NCI-H748 (cell line): ENCODE results near the gene STX17.
A peak's percentile ranks its signal among the peaks of the same experiment; 100 is the strongest.

Experiments used
- DNase-seq: peaks from one replicate; lab custom pipeline; 2025; ENCODE audit not compliant: unreplicated experiment; lab: John Stamatoyannopoulos, UW

STX17 gene

DNA sequence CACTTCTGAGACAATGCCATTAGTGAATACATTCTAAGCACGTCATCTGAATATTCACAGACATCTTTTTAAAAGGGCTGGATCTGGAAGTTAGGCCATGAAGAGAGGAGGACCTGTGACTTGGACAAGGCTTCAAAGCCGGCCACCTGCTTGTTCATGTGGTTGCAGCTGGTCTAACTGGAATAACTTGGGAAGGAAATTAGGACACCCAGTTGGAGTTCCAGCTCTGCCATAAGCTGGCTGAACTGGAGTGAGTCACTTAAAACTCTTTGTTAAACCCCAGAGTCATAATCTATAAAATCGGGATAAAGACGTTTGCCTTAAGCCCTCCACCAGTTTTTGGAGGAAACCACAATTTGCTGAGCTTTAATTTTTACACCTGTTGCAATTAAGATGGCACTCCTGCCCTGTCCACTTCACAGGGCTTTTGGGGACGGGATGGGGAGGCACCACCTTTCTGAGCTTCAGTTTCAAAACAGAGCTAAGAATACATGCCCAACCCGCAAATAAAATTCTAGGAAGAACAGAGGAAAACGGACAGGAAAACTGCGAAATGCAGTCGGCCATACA is 536 bp upstream of the STX17 start:
- peak; percentile 50 for DNase-seq

DNA sequence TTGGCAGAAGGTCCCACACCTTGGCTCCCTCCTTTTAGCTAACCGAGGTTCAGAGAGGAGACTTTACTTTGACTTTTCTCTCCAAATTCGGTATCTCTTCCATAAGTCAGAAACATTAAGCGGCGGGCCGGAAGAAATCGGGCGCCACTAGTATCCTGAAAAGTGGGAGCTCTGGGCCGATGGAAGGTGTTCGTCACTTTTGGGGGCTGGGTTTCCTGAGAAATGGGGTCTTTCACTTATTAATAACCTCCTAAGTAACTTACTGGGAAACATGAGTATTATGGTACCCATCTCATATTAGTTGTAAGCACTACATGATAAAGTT is 716 bp downstream of the STX17 start:
- no peak for DNase-seq

DNA sequence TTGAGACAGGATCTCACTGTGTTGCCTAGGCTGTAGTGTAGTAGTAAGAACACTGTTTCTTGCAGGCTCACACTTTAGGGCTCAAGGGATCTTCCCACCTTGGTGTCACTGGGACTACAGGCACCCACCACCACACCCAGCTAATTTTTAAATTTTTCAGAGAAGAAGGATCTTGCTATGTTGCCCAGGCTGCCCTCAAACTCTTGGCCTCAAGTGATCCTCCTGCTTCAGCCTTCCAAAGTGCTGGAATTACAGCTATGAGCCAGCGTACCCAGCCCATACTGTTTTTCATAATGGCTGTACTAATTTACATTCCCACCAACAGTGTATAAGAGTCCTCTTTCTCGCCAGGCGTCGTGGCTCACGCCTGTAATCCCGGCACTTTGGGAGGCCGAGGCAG is 5.1 kb downstream of the STX17 start:
- DNase-seq: no peak

DNA sequence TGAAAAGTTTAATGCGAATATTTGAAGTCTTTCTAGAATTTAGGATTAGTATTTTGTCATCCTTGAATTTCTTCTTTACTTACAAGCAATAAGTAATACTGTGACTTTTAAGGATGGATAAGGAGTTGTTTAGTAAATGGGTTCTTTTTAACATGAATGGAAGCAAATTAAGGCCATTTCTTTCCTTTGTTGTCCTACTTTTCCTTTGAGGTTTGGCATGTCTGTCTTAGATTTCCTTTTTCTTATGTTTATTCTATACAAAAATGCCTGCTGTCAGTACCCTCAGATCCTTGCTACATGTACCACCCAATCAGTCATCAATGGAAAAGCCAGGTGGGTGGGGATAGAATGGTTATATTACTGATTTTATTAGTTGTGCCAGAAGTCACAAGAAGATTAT is 10.2 kb downstream of the STX17 start:
- DNase-seq: no peak

DNA sequence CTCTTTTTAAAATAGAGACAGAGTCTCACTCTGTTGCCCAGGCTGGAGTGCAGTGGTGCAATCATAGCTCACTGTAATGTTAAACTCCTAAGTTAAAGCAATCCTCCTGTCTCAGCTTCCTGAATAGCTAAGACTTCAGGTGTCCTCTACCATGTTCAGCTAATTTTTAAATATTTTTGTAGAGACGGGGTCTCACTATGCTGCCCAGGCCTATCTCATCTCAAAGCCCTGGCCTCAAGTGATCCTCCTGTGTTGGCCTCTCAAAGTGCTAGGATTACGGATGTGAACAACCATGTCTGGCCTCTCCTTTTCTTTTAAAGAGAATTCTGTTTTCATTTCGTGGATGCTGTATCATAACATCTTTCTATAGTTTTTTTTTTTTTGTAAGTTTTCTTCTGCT is 11.7 kb downstream of the STX17 start:
- no peak for DNase-seq

DNA sequence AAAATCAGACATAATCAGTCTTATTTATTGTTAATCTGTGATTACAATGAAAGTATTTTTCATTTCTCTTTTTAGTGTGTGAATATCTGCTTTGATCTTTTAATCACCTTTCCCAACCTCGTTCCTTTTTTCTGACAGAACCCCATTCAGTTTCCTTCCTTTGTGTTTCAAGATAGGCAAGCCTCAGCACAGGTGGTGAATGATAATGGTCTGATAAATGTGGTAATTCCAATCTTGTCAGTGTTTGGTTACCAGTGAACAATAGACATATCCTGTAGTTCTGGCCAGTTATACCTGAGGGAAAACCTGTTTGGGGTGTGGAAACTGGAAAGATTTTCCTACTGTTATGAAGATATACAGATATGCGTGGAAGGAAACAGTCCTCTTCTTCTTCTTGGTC is 13.5 kb downstream of the STX17 start:
- DNase-seq: no peak

DNA sequence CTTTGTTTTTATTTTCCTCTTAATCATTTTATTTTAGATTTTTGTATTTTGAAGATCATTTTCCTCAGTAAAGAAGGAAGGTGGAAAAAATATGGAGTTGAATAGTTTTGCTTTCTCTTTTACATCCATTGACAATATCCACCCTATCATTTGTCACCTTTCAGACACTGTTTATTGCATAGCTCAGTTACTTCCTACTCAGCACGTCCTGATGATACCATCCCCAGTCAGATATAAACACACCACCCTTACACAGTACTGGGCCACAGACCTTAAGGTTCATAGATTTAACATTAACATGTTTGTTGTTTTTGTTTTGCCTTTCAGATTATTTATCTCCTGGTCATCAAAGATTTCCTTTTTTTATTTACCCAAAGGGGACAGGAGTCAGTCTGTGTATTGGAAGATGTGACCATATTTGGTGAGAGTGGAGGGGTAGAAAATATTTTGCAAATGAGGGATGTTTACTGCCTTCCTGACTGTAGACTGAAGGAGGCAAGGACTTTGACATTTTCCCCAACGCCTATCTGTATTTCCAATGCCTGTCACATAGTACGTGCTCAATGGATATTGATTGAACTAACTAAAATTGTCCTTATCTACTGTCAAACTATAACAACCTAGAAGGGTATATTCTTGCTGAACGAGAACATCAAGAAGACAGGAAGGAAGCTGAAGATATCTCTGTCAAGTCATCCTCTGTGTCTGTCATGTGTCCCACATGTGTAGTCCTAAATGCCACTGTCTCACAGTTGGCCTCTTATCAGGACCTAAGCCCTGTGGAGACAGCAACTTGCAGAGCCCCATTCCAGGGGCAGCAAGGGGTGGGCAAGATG is 15.6 kb downstream of the STX17 start:
- DNase-seq: no peak

DNA sequence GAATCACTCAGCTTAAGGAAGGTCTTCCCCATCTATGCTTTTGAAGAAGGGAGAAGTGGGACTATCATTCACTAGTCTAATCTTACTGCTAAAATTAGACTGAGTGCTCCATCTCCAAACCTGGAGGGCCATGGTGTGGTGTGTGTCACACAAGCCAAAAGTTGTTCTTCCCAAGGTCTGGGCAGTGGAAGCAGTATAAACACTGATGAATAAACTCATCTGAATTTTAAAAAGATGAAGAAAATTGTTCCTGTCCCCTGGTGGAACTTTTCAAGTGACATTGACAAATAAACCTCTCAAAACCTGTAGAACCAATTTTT is 16.2 kb downstream of the STX17 start:
- DNase-seq: no peak

DNA sequence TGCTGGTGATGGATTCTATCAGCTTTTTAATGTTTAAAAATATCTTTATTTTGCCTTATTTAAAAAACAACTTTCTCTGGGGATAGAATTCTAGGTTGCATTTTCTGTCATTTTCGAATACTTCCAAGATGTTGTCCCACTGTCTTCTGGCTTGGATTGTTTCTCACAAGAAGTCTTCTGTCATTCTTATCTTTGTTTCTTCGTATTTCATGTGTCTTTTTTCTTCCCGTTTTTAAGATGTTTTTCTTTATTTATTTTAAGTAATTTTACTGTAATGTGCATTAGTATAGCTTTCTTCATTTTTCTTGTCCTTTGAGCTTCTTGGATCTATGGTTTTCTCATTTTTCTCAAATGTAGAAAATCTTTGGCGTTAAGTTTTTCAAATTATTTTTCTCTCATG is 19.1 kb downstream of the STX17 start:
- DNase-seq: no peak

DNA sequence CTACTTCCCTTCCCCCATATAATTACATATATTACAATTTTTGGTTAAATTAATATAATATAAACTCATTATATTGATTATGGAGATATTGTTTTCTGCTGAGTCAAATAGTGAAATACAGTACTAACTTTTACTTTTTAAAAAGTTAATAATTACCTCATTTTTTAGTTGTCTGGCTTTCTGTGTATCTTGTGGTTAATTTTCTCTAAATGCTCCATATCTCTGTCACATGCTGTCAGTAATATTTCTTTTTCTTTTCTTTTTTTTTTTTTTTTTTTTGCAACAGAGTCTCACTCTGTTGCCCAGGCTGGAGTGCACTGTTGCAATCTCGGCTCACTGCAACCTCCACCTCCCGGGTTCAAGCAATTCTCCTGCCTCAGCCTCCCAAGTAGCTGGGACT is 23.2 kb downstream of the STX17 start:
- no peak for DNase-seq

DNA sequence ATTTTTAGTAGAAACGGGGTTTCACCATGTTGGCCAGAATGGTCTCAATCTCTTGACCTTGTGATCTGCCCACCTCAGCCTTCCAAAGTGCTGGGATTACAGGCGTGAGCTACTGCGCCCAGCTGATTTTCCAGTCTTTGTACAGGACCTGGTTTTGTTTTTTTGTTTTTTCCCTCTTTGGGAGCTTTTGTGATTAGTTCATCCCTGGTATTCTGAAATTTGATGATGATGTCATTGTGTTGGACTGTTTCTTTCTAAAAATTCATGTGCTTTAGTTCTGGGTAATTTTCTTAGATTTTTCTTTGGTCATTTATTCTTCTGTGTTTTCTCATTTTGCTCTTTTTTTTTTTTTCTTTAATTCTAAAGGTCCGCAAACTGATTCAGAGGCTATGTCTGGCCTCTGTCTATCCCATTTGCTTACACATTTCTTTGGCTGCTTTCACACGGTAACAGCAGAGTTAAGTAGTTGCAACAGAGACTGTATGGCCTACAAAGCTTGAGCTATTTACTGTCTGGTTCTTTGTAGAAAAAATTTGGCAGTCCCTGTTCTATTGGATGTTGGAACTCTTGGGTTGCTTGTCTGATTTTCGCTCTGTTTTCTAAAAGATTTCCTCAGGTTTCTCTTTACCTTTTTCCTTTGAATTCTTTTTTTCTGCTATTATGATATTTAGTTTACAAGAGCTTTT is 24.8 kb downstream of the STX17 start:
- no peak for DNase-seq

DNA sequence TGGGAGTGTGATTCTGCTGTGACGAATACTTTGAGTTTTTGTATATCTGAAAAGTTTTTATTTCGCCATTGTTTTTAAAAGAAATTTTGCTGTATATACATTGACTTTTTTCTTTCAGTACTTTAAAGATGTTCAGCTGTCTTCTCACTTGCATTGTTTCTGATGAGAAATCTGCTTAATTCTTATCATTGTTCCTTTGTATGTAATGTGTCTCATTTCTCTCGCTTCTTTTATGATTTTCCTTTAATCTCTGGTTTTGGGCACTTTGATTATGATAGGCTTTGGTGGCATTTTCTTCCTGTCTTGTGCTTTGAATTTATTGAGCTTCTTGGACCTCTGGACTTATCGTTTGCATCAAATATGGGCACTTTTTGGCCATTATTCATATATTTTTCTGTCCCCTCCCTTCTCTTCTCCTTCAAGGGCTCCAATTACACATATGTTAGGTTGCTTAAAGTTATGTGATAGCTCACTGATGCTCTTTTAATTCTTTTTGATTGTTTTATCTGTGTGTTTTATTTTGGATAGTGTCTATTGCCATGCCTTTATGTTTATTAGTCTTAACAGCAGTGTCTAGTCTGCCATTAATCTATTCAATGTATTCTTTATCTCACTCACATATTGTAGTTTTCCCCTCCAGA is 30.6 kb downstream of the STX17 start:
- DNase-seq: no peak

DNA sequence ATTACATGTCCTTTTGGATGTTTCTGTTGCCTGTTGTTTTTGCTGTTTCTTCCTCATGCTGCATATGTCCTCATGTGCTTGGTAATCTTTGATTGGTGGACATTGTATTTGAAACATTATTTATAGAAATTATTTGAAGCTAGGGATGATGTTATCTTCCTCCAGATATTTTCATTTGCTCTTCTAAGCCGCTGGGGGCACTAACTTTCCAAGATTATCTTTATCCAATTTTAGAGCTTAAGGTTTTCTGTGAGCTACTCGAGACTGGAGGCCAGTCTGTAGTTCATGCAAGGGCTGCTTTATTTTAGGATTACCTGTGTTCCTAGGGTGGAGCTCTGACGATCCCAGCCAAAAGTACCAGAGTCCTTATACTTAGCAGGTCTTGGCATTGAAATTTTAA is 40.9 kb downstream of the STX17 start:
- no peak for DNase-seq

DNA sequence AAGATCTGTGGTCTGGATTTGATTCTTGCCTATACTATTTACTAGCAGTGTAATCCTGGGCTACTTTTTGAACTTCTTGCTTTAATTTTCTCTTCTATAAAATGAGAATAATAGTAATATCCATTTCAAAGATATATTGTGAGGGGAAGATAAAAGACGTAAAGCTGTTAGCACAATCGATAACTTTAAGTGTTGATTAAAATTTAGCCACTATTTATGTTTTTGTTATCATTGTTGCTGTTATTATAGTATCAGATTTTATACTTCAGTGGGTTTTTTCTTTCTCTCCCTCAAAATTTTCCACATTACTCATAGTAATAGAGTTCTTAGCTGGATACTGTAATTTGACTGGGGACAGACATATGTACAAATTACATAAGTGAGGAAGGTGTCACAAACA is 42.0 kb downstream of the STX17 start:
- DNase-seq: no peak

DNA sequence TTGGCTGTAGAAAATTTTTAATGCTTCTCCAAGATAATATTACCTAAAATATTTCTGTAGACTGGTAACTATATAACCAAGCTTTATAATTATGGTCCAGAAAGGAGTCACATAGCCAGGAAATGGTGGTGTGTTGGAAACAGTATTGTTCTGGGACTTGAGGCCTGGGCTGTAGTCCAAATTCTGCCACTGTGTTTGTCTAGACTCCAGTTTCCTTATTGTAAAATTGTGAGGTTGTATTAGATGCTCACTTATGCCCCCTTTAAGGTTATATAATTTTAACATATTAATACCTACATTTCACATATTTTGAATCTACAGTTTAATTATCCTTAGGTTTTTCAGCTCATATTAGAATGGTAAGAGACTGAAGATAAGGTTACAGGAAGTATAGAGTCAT is 42.4 kb downstream of the STX17 start:
- DNase-seq: no peak

DNA sequence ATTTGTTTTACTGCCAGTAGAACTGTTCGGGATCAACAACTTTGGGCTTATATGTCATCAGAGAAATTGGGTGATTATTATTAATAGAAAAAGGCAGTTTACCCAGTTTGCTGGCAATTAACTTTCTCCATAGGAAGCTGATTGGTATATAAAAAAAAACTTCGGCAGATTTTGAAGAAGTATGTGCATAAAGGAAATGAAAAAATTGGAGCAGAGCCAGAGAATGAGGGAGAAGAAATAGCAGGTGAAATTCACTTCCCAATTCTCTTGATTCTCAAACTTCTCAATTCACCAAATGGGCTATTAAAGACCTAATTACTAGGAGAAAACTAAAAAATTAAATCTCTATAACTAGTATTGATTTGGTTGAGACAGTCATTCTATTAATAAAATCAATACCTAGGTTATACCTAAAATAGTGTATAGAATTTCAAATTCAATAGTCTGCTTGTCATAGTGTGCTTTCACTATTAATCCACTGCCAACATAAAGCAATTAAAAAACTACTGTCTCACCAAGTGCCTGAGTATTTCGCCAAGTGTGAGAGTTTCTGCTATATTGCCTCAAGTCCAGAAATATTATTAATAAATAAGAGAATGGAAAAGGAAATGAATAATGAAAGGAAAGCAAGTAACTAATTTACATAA is 47.5 kb downstream of the STX17 start:
- no peak for DNase-seq

DNA sequence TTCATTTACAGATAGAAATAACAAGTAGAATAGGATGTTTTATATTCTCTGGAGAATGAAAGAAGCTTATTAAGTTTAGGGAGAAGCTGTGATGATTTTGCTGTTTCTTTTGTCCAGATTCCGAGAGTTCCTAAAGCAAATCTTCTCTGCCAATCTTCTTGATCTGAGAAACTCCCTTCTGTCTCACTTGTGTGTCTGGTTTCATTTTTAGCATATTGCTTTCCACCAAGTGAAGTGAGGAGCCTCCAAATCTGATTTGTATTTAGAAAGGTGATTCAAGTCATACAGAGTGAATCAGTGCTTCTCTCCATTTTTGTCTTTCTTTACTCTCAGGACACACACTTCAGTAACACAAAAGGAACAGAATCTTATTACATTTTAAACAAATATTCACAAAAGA is 48.4 kb downstream of the STX17 start:
- DNase-seq: no peak

DNA sequence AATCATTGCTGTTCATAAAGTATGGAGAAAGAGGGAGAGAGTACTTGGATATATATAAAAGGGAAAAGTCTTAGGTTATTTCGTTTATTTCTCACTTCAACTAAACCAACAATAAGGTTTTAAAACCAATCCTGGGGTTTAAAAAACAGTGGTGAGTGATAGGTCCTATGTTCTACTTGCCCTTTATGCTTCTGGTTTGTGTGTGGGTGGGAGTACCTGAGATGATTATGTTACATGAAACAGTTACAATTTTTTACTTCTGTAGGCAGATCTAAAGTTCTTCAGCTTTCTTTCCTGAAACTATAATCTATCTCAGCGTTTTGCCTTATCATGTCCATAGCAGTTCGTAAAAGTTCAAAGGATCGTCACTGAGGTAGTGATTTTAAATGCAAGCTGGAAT is 49.2 kb downstream of the STX17 start:
- no peak for DNase-seq

DNA sequence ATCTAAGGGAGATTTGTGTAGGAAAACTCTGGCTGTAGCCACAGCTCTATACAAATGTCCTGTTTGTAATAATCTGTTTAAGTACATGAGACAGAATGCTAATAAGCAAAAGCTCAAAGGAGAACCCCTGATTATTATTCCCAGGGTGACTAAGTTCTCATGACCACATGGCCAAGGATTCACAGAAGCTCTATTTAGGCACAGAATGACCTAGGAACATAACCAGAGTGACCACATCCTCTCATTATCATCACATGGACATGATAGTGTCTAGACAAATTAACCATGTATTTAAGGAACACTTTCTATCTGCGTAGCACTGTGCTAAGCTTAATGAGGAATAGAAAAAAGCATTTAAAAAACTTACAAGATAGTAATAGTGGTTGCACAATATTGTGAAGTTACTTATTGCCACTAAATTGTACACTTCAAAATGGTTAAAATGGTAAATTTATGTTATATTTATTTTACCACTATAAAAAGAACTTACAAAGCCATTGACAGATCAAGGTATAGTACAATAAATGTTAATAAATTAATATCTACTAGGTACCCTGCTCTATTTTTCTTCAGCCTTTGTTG is 56.3 kb downstream of the STX17 start:
- DNase-seq: no peak

DNA sequence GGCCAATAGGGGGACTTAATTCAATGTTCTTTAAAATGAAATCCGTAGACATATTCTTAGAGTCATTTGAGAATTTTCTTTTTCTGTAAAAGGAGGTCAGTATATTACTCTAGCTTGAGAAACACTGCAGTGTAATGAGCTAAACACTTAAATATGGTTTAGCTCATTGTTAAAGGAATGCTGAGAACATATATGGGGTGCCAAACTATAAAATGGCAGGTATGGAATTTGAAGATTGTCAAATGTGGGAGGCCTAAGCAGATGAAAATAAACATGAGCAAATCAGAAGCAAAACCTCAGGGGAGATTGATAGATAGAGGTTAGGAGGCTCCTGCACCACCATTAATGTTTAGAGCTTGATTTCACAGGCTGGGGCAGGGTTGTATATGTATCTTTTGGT is 57.9 kb downstream of the STX17 start:
- DNase-seq: no peak

DNA sequence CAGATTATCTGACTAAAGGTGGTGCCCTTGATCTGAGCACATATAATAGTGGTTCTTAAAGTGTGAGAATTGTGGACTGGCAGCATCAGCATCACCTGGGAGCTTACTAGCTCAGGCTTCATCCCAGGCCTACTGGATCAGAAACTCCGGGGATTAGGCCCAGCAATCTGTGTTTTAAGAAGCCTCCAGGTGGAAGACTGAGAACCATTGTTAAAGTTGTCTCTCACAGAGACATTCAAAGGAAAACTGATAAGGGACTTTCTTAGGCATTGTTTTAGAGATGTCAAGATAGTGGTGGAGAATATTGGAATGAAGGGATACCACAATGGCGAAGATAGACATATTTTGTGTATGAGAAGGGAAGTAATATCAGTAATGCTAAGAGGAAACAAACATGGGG is 59.5 kb downstream of the STX17 start:
- no peak for DNase-seq
